Activated CD8-positive, alpha-beta T cell treated with anti-CD3 and anti-CD28 coated beads for 36 hours (primary cell): ENCODE results near the gene TMEM52B. TPM values are rescaled to one million over a fixed set of nuclear protein-coding genes. Genes with fewer than 3 reads are reported as not detected.

Experiments used
- ATAC-seq: fragments of 200-7000 bp; cut with Tn5 transposase; one replicate; pipeline ENCODE4 v1.10.0; 2021; ENCODE audit warnings: mild to moderate bottlenecking, moderate library complexity
- CTCF ChIA-PET: fragments of 350-600 bp; sonication (Branson Sonifier 250); formaldehyde crosslinking; loops from one replicate; lab custom pipeline; 2021; ENCODE audit warnings: antibody characterized with exemption; lab: Charles Lee
- POLR2A ChIA-PET: fragments of 350-600 bp; sonication (Branson Sonifier 250); formaldehyde crosslinking; loops from one replicate; lab custom pipeline; 2021; ENCODE audit warnings: antibody characterized with exemption; lab: Charles Lee
- DNase-seq: peaks from one replicate; pipeline ENCODE4 v3.0.0-alpha.2; 2020
- H3K27ac Mint-ChIP-seq: one replicate; pipeline ENCODE4 v1.8.0; 2021; ENCODE audit warnings: mild to moderate bottlenecking, mixed read lengths
- H3K27me3 Mint-ChIP-seq: one replicate; pipeline ENCODE4 v1.8.0; 2021; ENCODE audit warnings: mixed read lengths
- H3K36me3 Mint-ChIP-seq: one replicate; pipeline ENCODE4 v1.8.0; 2021; ENCODE audit warnings: low read depth, mixed read lengths
- H3K4me1 Mint-ChIP-seq: one replicate; pipeline ENCODE4 v1.8.0; 2021; ENCODE audit warnings: low read depth, mixed read lengths
- H3K4me3 Mint-ChIP-seq: one replicate; pipeline ENCODE4 v1.8.0; 2021; ENCODE audit warnings: mild to moderate bottlenecking, moderate library complexity, mixed read lengths
- H3K9me3 Mint-ChIP-seq: one replicate; pipeline ENCODE4 v1.8.0; 2021; ENCODE audit warnings: mixed read lengths
- intact Hi-C: fragments of 100-400 bp; cut with micrococcal nuclease; formaldehyde crosslinking; loops from one replicate; pipeline ENCODE4 v1.10.0; 2022
- total RNA-seq, 2 experiments: library from RNA; stranded (reverse); gene quantifications; one replicate each; pipeline ENCODE4 v1.2.3, GENCODE V29; 2021
- TF ChIP-seq, protein P1 (sequence below): fragments of 200-600 bp; IDR thresholded peaks from one replicate; pipeline ENCODE4 v1.8.0; 2022; ENCODE audit warnings: antibody characterized with exemption, mild to moderate bottlenecking

The TMEM52B gene
- total RNA-seq, 2 experiments from 2014 or later: not detected

DNA sequence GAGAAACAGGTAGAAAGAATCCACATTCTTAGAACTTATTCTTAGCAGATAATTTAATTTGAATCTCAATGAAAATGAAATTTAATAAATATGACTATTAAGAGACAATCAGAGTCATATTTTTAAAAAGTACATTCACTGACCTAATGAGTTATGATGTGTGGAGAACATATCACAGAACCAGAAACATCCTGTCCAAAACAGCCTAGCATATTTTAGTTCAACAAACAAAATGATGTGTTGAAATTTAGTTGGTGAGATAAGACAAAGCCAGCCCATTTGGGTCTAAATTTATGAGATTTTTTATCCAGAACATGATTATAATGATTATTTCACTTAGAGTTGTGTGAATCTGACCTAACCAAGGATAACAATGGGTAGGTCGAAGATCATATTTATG, 59.7 kb downstream of the TMEM52B start:
- no peak overlapping the region for H3K4me3 Mint-ChIP-seq
- TF ChIP-seq, protein P1, sequence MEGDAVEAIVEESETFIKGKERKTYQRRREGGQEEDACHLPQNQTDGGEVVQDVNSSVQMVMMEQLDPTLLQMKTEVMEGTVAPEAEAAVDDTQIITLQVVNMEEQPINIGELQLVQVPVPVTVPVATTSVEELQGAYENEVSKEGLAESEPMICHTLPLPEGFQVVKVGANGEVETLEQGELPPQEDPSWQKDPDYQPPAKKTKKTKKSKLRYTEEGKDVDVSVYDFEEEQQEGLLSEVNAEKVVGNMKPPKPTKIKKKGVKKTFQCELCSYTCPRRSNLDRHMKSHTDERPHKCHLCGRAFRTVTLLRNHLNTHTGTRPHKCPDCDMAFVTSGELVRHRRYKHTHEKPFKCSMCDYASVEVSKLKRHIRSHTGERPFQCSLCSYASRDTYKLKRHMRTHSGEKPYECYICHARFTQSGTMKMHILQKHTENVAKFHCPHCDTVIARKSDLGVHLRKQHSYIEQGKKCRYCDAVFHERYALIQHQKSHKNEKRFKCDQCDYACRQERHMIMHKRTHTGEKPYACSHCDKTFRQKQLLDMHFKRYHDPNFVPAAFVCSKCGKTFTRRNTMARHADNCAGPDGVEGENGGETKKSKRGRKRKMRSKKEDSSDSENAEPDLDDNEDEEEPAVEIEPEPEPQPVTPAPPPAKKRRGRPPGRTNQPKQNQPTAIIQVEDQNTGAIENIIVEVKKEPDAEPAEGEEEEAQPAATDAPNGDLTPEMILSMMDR: no peak
- peaks cover 9% of the 10 kb centered on the region for H3K36me3 Mint-ChIP-seq
- H3K27ac Mint-ChIP-seq: no peak overlapping the region
- intact Hi-C loops: loop anchor here (5.0 to 10.0 kb wide), 2 partner anchors 126 to 264 kb away; no protein-coding TSS in a partner anchor
- ChIA-PET CTCF (interaction anchor here (0.6 to 4.5 kb wide), 3 partner anchors 262 to 512 kb away, joined by 3 to 36 read pairs (median 3); no protein-coding TSS in a partner anchor), POLR2A (no interaction called here)
- H3K27me3 Mint-ChIP-seq: peaks cover 1% of the 10 kb centered on the region
- DNase-seq: no peak
- no peak for ATAC-seq
- peaks cover 25% of the 10 kb centered on the region for H3K4me1 Mint-ChIP-seq
- peaks cover 13% of the 10 kb centered on the region for H3K9me3 Mint-ChIP-seq

DNA sequence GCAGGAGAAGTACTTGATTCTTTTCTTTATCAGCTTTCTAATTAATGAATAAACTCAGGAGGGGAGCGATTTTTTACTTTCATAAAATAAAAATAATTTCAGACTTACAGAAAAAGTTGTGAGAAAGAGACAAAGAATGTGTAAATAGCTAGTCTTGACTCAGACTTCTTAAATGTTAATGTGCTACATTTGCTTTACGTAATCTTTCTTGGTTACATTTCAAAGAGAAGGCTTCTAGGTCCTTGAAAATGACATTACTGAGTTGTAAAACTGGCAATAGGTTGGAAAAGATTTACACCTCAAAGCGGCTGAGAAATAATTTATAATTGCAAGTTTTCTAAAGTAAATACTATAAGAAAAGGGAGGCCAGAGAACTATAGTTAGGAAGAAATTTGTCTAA, 62.5 kb downstream of the TMEM52B start:
- Mint-ChIP-seq H3K27ac (no peak overlapping the region), H3K4me1 (peaks cover 28% of the 10 kb centered on the region), H3K9me3 (no peaks in the 10 kb centered on the region), H3K4me3 (no peak overlapping the region), H3K27me3 (peaks cover 1% of the 10 kb centered on the region), H3K36me3 (no peaks in the 10 kb centered on the region)
- intact Hi-C loops: no loop called here
- TF ChIP-seq, protein P1: no peak
- ChIA-PET POLR2A (no interaction called here), CTCF (no interaction called here)
- DNase-seq (no peak), ATAC-seq (no peak)

Other genes starting within 250 kb of the TMEM52B start
- gene CLEC2A, start 246.7 kb upstream of the TMEM52B start, total RNA-seq: not detected
- under 1 TPM; 0.47 TPM for gene CLEC12A, start 207.6 kb upstream of the TMEM52B start, total RNA-seq
- not detected for gene CLEC1B, start 179.9 kb upstream of the TMEM52B start, total RNA-seq
- not detected for gene CLEC12B, start 168.4 kb upstream of the TMEM52B start, total RNA-seq
- gene CLEC9A, start 148.3 kb upstream of the TMEM52B start, total RNA-seq: not detected
- gene CLEC1A, start 80.0 kb upstream of the TMEM52B start, total RNA-seq: not detected
- not detected for gene CLEC7A, start 48.8 kb upstream of the TMEM52B start, total RNA-seq
- not detected for gene OLR1, start 6.9 kb upstream of the TMEM52B start, total RNA-seq
- gene GABARAPL1, start 33.8 kb downstream of the TMEM52B start, total RNA-seq: 1 to 10 TPM; 6.9 to 7.5 TPM
- 10 to 100 TPM in 1 of 2 experiments, 1 to 10 TPM in 1; 6.9 to 10.8 TPM for gene KLRD1, start 128.8 kb downstream of the TMEM52B start, total RNA-seq
- 100 to 1,000 TPM; 111 to 112 TPM for gene KLRK1, start 211.0 kb downstream of the TMEM52B start, total RNA-seq
- gene KLRC4, start 230.7 kb downstream of the TMEM52B start, total RNA-seq: 1 to 10 TPM; 2.9 to 3.7 TPM
- 1 to 10 TPM; 2.0 to 2.8 TPM for gene KLRC3, start 241.6 kb downstream of the TMEM52B start, total RNA-seq